ENCODE measurements around the gene TYW1.
"Not testable (repeated sequence)": the region's sequence is repeated elsewhere in the genome, so short reads cannot be mapped to it uniquely, and the experiment has no call there.

GRCh38 chr7:67098031-67098430 is 101.4 kb downstream of the TYW1 start:
- TF ChIP-seq CTCF (IDR thresholded peaks at IDR 0.05; ENCODE audit: control extremely low read depth in 1 of 3, insufficient read depth in 1 of 3, low read depth in 1 of 3, low read length in 3 of 3); TAF7 (optimal IDR thresholded peaks at IDR 0.05; ENCODE audit: borderline replicate concordance, low read depth, low read length); POLR2A (IDR thresholded peaks at IDR 0.05; ENCODE audit: control extremely low read depth in 1 of 2, low read depth in 2 of 2, low read length in 2 of 2); HDAC6 (IDR thresholded peaks at IDR 0.05; ENCODE audit: low read depth, low read length); EP300 (IDR thresholded peaks at IDR 0.05; ENCODE audit: borderline replicate concordance in 1 of 2, low read depth in 2 of 2, low read length in 2 of 2); RFX5 (IDR thresholded peaks at IDR 0.05; ENCODE audit: borderline replicate concordance, low read depth, low read length); TAF1 (IDR thresholded peaks at IDR 0.05; ENCODE audit: low read depth, low read length); SP1 (IDR thresholded peaks at IDR 0.05; ENCODE audit: low read depth, low read length); EGR1 (IDR thresholded peaks at IDR 0.05; ENCODE audit: borderline replicate concordance, low read depth, low read length): not testable (repeated sequence)

All from H1 (cell line).